NCI-H2107 treated with DMSO at 0.1 percent for 48 hours (cell line): ENCODE measurements around the gene BHMT2.

Experiments used
- DNase-seq: peaks from one replicate; lab custom pipeline; 2025; ENCODE audit not compliant: unreplicated experiment; lab: John Stamatoyannopoulos, UW

Gene BHMT2, protein sequence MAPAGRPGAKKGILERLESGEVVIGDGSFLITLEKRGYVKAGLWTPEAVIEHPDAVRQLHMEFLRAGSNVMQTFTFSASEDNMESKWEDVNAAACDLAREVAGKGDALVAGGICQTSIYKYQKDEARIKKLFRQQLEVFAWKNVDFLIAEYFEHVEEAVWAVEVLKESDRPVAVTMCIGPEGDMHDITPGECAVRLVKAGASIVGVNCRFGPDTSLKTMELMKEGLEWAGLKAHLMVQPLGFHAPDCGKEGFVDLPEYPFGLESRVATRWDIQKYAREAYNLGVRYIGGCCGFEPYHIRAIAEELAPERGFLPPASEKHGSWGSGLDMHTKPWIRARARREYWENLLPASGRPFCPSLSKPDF

DNA sequence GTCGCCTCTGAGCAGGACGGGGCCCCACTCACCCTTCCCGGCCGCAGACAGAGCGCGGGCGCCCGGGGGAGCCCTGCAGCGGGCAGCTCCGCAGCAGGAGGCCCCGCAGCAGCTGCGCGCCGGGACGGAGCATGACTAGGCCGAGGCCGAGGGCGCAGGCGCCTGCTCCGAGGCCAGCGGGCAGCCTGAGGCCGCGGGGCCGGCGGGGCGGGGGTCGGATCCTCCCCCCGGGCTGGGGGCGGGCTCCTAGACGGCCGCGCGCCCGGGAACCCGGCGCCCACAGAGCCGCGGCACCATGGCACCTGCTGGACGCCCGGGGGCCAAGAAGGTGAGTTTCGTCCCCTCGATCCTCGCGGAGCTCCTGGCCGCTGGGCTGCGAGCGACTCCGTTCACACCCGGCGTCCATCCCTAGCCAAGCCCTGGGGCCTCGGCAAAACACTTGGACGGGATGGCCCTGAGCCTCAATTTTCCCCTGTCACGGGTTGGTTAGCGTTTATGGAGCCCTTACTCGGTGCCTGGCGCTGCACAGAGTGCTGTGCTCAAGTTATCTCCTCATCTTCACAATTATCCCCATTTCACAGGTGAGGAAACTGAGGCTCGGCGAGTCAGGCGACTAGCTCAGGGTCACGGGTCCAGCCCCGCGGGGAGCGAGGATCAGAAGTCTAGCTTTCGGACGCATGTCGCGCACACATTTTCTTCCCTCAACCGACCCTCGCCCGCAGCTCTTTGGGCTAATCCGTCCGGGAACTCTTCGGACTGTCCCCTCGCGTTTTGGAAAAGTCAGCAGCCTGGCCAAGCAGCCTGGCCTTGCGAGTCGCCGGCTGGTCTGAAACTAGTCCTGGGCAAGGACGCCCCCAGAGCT is at the start of gene BHMT2, which contains the start of gene DMGDH:
Gene BHMT2, plus strand, starts transcription at position 280 of the 862 bp plus-strand sequence. Its CDS starts 16 bp downstream, at position 296.
Gene DMGDH, minus strand, starts transcription at position 187 of the 862 bp plus-strand sequence. Its CDS starts 54 bp downstream, at position 133.
- no peak for DNase-seq

DNA sequence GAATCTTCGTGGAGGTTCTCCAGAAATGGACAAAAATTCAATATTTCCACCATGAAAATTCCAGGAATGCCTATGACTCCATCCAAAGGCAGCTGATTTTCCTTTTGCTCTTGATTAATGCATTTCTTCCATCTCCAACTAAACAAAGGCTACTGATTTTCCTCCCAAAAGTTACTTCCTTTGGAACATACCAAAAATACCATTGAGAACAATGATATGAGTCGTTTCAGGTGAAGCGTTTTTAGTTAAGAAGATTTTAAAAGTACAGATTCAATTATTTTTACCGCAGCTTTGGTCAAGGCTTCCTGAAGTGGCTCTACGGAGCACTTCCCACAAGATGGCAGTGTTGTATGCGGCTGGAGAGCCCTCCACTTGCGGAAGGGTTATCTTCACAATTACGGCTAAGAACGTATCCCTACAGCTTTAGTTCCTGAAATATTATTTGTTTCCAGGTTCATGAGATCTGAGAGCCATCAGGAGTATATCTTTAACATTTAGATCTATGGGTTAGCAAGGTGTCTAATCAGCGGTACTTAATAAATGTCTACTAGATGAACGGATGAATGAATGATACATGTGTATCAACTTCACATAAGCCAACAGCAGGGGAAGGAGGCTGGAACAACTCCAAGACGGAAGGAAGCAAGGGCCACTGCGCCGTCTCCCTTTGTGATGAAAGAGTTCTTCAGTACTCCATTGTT is 48.6 kb upstream of the BHMT2 start:
- DNase-seq, result peak; percentile 26

DNA sequence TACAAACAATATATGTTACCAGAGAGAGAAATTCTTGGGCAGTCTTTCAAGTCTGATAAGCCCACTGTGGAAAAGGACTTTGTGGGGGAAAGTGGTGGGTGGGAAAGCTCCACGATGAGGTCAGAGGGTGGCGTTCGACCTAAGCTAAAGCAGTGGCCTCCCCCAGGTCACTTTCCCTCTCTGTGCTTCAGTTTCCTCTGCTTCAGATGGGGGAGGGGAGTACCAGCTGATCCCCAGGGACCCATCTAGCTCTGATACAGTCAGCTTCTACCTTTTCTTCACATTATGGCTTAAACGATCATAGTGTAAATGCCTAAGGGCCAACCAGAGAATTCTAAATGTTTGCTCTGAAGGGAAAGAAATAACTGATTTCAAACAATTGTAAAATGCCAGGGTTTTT is 47.8 kb upstream of the BHMT2 start:
- no peak for DNase-seq

DNA sequence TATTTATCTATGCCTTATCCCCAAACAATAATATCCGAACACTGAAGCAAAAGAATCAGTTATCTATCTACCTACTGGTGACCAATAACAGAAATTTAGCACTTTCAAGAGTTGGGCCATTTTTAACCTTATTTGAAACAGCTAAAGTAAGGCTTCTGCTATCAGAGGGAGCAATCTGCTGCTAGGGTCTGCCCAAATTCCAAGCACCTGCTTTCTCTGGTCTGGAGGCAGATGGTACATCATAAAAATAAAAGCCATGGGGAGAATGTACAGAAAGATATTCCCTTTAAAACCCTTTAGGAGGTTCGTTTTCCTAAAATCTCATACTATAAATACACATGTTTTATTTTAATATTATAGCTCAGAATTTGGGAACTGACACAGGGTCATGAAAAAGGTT is 46.8 kb upstream of the BHMT2 start:
- no peak for DNase-seq

DNA sequence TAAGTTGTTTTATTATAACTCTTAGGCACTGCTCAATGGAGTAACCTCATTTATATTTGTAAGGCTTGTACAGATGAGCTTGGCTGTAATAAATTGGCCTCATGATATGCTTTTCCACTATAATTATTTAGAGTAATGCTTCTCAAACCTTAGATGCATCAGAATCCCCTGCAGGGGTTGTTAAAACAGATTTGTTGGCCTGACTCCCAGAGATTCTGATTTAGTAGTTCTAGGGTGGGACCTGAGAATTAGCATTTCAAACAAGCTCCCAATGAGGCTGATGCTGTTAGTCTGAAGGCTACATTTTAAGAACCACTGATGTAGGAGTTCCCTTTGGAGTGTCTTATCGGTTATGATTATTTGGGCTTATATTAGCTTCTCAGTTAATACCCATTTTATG is 46.2 kb upstream of the BHMT2 start:
- no peak for DNase-seq

DNA sequence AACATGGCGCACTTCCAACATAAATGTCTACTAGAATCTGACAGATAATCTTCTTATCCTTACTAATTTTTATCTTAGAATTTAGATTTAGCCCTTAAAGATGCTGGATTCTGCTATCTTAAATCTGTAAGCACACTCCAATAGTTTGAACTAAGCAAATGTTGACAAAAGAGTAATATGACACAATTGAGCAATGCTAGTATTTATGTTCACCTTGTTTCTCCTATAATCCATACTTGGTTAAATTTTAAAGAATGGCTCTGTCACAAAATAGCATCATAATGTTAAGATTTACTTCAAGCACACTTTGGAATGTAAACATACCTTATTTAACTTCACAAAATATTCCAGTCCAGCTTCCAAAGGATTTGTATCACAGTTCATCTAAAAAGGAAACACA is 45.6 kb upstream of the BHMT2 start:
- DNase-seq, result no peak

DNA sequence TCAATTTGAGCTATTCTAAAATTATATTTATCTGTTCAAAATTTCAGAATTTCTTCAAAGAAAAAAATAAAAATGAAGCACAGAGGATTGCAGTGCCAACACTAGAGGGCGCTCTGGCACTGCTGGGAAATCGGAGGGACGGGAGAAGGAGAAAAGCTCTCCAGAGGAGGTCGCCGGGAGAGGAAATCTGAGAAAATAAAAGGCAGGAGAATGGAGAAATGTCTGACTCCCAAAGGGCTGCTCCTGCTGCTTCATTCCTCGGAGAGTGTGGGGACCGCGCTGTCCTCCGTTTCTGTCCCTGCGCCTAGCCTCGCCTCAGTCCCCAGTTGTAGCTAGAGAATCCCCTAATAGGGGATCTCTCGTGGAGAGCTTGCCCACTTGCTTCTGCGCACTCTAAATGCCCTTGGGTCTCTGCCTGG is 44.5 kb upstream of the BHMT2 start:
- peak; percentile 14 for DNase-seq

DNA sequence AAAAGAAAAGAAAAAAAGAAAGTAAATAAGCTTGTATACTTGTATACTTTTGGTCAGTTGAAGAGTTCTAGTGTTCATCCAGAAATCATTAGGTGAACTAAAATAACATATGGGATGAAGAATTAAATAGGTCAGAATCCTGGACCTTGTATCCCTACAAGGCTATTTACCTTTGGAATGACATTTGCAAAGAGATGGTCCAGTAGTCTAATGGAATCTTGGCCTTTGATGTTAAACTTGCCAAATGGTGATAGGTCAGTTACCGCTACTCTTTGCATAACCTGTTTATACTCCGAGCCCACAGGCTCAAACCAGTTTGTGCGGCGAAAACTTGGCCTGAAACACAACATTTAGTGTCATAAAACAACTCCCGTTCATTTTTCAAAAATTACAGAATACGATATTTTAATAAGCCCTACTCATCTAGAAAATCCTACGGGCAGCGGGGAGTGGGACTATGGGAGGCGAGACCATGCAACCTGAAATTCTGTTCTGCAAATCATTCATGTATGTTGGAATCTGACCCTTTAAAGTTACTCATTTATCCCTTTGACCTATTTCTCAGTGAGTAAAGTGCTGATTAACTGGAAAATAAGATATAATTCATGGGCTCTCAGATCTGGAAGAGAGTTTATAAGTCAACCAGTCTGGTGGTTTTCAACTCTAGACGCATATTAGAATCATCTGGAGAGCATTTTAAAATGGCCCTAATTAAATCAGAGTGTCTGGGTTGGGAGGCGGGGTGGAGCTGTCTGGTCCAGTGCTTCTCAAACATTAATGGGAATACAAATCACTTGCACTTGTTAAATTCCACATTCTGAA is 38.7 kb upstream of the BHMT2 start:
- no peak for DNase-seq

DNA sequence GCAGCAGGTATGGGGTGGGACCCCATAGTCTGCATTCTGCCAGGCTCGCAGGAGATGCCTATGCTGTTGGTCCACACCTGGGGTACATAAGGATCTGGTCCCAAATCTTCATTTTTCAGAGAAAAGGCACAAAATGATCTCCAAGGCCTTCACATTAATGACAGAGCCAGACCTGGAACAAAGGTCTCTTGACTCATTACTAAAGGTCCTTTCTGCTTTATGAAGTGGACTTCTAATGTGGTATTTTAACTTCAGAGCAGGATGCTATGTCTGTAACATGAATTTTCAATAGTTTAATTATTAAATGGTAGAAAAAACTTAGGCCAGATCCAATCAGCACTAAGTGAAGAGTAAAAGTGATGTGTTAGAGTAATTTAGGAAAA is 38.1 kb upstream of the BHMT2 start:
- no peak for DNase-seq

DNA sequence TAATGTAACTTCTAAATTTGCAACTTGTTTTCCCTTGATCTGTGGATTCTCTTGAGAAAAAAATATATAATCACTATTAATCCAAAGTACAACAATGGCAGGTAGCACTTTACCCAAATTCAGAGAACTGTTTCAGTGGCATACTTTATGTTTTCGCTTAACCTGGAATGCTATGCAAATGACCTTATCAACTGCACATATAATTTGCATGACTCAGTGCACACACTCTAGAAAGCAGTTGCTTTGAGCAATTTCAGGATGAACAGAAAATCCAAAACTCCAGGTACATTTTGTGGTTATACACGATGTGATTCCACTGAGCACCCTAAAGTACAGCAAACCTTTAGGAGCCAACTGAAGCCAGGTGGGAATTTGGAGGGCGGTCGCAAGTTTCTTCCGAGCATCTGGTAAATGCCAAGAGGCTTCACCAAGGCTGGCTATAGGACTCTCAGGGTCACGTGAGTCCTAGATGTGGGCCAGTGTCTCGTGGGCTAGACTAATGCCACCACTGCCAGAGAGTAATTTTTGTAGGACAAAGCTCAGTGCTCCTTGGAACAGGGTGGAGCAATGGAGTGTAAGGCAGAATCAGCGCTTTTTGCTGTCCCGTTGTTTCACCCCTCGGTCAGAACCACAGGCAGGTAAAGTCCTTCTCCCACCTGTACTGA is 37.4 kb upstream of the BHMT2 start:
- no peak for DNase-seq

DNA sequence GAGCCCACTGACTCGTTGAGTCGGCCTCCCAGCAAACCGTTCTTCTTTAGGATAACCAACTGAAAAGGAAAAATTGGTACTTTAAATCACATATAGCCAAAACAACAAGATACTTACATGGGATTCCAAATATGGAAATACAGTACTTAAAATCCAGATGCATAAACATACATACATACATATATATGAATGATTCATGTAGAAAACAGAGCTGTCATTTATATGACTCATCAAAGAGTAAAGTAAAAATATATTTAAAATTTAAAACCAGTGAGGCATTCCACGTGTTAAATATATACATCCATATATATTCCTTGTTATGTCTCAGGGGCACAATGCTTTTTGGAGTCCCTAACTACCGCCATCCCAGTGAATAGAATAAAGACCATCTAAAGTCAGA is 36.8 kb upstream of the BHMT2 start:
- DNase-seq, result no peak

DNA sequence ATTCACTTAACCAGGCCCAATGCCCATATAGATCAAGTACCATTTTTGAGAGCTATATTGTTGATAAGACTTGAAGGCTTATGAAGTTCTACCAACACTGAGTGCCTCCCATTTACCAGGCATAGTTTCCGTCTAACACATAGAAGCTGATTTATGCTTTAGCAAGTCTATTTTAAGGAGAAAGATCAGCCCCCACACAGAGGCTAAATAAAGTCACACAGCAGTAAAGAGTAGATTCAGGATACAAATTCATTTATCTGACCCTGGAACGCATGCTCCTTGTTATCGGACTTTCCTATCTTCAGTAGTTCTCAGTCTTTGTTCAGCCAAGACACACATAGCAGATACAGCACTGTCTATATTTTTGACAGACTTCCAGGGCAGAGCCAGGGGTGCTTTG is 34.3 kb upstream of the BHMT2 start:
- no peak for DNase-seq

DNA sequence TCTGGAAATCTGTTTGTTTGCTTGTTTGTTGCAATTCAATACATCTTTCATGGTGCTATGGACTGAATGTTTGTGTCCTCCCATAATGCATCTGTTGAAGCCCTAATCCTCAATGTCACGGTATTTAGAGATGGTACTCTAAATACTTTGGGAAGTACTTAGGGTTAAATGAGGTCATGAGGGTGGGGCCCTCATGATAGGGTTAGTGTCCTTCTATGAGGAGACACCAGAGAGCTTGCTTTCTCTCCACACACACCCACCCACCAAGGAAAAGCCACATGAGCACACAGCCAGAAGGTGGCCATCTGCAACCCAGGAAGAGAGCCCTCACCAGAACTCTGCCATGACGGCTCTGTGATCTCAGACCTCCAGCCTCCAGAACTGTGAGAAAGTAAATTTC is 32.8 kb upstream of the BHMT2 start:
- DNase-seq, result no peak

DNA sequence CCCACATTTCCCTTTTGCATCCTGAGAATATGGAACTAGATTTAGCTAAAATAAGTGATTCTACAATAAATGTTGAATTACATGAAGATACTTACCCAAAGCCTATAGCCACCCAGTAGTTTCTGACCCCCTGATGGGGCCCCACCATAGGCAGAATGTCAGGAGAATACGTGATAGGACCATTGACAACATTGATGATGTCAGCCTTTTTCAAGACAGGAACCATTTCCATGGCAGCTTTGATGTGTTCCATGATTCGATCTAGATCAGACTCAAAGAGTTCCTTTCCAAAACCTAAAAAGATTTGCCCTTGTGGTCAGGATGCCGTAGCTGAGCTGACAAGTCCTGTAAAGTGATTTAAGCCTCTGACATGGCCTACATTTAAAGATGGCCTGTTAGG is 27.4 kb upstream of the BHMT2 start:
- DNase-seq, result no peak

DNA sequence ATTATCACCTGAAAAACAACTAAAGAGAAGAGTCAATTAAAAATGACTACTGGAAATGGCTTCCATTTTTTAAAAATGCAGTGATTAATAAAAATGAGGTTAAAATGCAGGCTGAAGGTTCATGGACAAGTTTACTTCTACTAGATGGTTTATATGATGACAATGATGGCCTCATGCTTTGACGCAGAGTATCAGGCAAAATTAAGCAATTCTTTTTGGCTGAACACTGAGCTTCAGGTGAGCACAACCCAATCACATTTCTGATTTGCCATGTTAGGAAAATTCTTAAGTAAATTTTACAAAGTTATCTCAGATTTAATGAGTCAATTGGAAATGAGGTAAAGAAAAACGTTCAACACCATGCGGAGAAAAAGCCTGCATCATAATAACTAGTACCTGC is 22.4 kb upstream of the BHMT2 start:
- DNase-seq, result no peak

DNA sequence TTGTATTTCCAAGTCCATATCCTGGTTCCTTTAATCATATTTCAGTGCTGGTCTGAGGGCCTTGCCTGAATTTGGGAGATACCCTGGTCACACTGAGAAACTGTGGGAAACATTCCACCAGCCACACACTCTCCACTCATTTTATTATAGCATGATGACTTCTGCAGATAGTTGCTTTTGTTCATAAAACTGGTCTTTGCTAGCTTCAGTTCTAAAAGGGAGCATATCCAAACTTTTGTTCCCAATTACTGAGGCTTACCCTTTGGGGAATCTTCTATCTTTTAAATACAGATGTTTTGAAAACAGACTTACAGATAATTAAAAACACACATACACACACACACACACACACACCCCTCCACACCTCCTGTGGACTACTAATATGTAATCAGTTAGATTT is 21.1 kb upstream of the BHMT2 start:
- DNase-seq, result no peak

DNA sequence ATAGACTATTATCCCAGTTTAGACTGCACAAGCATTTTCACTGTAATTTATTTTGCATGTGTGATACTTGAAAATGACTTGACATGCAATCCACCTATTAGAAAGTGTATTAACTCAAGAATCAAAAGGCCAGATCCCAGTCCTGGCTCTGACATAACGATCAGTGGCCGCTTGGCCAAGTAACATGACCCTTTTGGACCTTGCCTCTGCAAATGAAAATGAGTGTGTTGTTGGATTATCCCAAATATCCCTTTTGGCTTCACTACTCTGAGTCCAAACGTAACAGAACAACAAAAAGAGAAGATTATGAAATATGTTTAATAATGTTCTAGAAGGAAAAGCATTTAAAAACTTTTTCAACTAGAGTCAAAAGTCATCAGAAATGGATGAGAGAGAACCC is 19.1 kb upstream of the BHMT2 start:
- no peak for DNase-seq

DNA sequence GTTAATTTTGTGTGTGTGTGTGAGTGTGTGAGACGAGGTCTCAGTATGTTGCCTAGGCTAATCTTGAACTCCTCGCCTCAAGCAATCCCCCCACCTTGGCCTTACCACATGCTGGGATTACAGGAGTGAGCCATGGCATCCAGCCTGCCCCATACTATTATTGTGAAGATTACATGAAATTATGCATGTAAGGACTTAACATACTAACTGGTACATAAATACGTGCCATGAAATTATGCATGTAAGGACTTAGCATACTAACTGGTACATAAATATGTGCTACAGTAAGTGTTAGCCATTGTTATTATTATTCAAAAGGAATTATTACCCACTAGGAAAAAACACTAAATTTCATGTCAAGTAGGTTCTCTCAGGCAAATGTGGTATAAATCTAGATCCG is 16.2 kb upstream of the BHMT2 start:
- DNase-seq, result no peak

DNA sequence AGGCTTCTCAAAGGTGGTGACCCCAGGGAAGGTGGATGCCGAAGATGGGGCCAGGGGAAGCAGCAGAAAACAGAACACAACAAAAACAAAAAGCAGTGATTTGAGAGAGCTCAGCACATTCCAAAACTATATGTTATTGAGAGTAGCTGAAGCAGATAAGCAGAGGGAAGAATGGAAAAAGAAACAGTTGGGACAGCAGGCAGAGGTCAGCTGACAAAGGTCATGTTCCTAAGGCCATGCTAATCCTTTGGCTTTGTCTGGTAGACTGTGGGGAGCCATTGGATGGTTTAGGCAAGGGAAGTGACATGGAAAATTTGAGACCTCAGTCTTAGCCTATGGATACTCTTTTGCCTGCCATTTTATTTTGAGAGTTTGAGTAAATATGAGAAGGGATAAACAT is 14.6 kb upstream of the BHMT2 start:
- no peak for DNase-seq

DNA sequence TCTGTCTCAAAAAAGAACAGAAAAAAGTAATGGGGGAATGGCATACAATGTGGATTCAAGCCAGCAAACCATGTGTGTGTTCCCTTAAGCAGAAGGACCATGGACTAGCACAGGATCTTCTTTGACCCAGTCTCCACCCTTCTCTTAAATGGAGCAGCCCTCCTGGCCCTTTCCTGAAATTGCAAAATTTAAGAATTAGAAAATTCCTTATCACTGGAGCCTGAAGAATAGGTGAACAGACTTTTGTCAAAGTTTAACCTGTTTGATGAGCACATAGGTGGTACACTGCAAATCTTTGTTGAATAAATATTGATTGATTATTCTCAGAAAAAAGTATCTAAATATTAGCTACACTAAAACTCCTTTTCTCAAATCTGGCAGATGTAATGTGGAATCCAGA is 12.7 kb upstream of the BHMT2 start:
- no peak for DNase-seq
